Measurements from ENCODE around the gene ABHD2. TPM values are rescaled to one million over a fixed set of nuclear protein-coding genes. Genes with fewer than 3 reads are reported as not detected.
"Not testable (repeated sequence)": the region's sequence is repeated elsewhere in the genome, so short reads cannot be mapped to it uniquely, and the experiment has no call there.

The ABHD2 gene
- polyA plus RNA-seq, 1 experiment: 69.6 TPM

- H3K4me3 ChIP-seq (ENCODE audit: low read depth, low read length): no peak overlapping the region
- DNase-seq (ENCODE audit: low read depth): no peak
- POLR2A ChIA-PET: interaction anchor here (0.6 to 0.7 kb wide), 3 partner anchors 9 to 261 kb away, joined by 4 to 6 read pairs (median 4); no protein-coding TSS in a partner anchor
- H3K27me3 ChIP-seq (ENCODE audit: control insufficient read depth, insufficient read depth, low read length): no peaks in the 10 kb centered on the region
- CTCF ChIA-PET: interaction anchor here (0.6 to 4.3 kb wide), 24 partner anchors 9 to 224 kb away, joined by 3 to 37 read pairs (median 4); partner anchors contain the start of gene ABHD2
- peak; percentile 75 for TF ChIP-seq CTCF (IDR thresholded peaks at IDR 0.05; ENCODE audit: insufficient read depth, low read depth, low read length)
- peaks cover 2% of the 10 kb centered on the region for H3K36me3 ChIP-seq (ENCODE audit: control insufficient read depth, insufficient read depth, low read length)
Measured at GRCh38 chr15:89129123-89129815, 41.0 kb downstream of the ABHD2 start.

GRCh38 chr15:89129816-89130134 is 41.5 kb downstream of the ABHD2 start:
- POLR2A ChIA-PET: interaction anchor here (0.6 to 0.7 kb wide), 3 partner anchors 9 to 261 kb away, joined by 4 to 6 read pairs (median 4); no protein-coding TSS in a partner anchor
- no peaks in the 10 kb centered on the region for H3K27me3 ChIP-seq (ENCODE audit: control insufficient read depth, insufficient read depth, low read length)
- CTCF ChIA-PET: interaction anchor here (0.6 to 4.3 kb wide), 20 partner anchors 8 to 77 kb away, joined by 3 to 37 read pairs (median 5); partner anchors contain the start of gene ABHD2
- no peak for TF ChIP-seq CTCF (IDR thresholded peaks at IDR 0.05; ENCODE audit: insufficient read depth, low read depth, low read length)
- H3K36me3 ChIP-seq (ENCODE audit: control insufficient read depth, insufficient read depth, low read length): peaks cover 2% of the 10 kb centered on the region
- no peak for DNase-seq (ENCODE audit: low read depth)
- H3K4me3 ChIP-seq (ENCODE audit: low read depth, low read length): no peak overlapping the region

DNA sequence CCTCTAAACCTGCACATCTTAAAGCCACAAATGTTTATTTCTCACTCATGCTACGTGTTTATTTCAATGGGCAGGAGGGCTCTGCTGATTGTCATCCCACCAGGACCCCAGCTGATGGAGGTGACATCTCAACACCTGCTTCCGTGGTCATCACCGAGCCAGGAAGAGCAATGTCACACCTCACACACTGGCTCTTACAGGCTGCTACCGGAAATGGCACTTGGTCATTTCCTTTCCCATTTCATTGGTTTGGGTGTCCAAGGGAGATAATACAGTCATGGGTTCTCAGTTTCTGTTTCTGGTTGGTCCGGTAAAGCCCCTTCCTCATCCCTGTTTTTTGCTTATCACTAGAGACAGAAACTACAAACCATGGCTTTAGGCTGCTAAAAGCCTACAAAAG is 41.9 kb downstream of the ABHD2 start:
- CTCF ChIA-PET: interaction anchor here (0.6 to 4.3 kb wide), 22 partner anchors 8 to 226 kb away, joined by 3 to 37 read pairs (median 4); partner anchors contain the start of gene ABHD2
- POLR2A ChIA-PET: interaction anchor here (0.7 kb wide), 1 partner anchor 260 kb away, joined by 6 read pairs; no protein-coding TSS in a partner anchor
- no peak for DNase-seq (ENCODE audit: low read depth)
- Histone ChIP-seq H3K4me3 (ENCODE audit: low read depth, low read length) (no peak overlapping the region), H3K27me3 (ENCODE audit: control insufficient read depth, insufficient read depth, low read length) (no peaks in the 10 kb centered on the region), H3K36me3 (ENCODE audit: control insufficient read depth, insufficient read depth, low read length) (peaks cover 2% of the 10 kb centered on the region)
- TF ChIP-seq CTCF (IDR thresholded peaks at IDR 0.05; ENCODE audit: insufficient read depth, low read depth, low read length): no peak

GRCh38 chr15:89131731-89132130 is 43.5 kb downstream of the ABHD2 start:
- no peak for DNase-seq (ENCODE audit: low read depth)
- CTCF ChIA-PET: interaction anchor here (0.6 to 2.3 kb wide), 4 partner anchors 11 to 74 kb away, joined by 3 to 8 read pairs (median 5); no protein-coding TSS in a partner anchor
- Histone ChIP-seq H3K27me3 (ENCODE audit: control insufficient read depth, insufficient read depth, low read length) (no peaks in the 10 kb centered on the region), H3K36me3 (ENCODE audit: control insufficient read depth, insufficient read depth, low read length) (peaks cover 2% of the 10 kb centered on the region), H3K4me3 (ENCODE audit: low read depth, low read length) (no peak overlapping the region)
- no peak for TF ChIP-seq CTCF (IDR thresholded peaks at IDR 0.05; ENCODE audit: insufficient read depth, low read depth, low read length)
- POLR2A ChIA-PET: no interaction called here

- CTCF ChIA-PET: interaction anchor here (0.7 to 2.3 kb wide), 6 partner anchors 12 to 1058 kb away, joined by 3 to 8 read pairs (median 4); no protein-coding TSS in a partner anchor
Measured at GRCh38 chr15:89132611-89133507, 44.6 kb downstream of the ABHD2 start.

DNA sequence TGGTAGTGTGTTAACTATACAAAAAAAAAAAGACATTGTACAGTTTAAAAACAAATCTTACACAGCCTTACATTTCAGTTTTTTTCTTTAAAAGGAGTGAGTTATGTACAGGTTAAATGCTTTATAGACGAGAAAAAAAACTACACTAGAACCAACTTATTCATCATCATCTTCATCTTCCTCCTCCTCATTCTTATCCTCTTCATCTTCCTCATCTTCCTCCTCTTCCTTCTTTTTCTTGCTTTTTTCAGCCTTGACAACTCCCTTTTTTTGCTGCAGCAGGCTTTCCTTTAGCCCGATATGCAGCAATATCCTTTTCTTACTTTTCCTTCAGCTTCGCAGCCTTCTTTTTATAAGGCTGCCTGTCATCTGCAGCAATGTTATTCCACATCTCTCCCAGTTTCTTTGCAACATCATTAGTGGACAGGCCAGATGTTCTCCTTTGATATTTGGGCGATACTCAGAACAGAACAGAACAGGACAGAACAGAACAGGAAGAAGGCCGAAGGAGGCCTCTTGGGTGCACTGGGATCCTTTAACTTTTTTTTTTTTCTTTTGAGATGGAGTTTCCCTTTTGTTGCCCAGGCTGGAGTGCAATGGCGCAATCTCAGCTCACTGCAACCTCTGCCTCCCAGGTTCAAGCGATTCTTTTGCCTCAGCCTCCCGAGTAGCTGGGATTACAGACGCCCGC is 47.3 kb downstream of the ABHD2 start:
- H3K27me3 ChIP-seq (ENCODE audit: control insufficient read depth, insufficient read depth, low read length); POLR2A ChIA-PET; H3K36me3 ChIP-seq (ENCODE audit: control insufficient read depth, insufficient read depth, low read length); DNase-seq (ENCODE audit: low read depth); H3K4me3 ChIP-seq (ENCODE audit: low read depth, low read length): not testable (repeated sequence)
- CTCF ChIA-PET: interaction anchor here (0.7 to 1.6 kb wide), 4 partner anchors 16 to 231 kb away, joined by 3 read pairs; no protein-coding TSS in a partner anchor

More at GRCh38 chr15:89132611-89133507, 44.6 kb downstream of the ABHD2 start:
- H3K4me3 ChIP-seq (ENCODE audit: low read depth, low read length): no peak overlapping the region
- TF ChIP-seq CTCF (IDR thresholded peaks at IDR 0.05; ENCODE audit: insufficient read depth, low read depth, low read length): no peak
- no peaks in the 10 kb centered on the region for H3K27me3 ChIP-seq (ENCODE audit: control insufficient read depth, insufficient read depth, low read length)
- DNase-seq (ENCODE audit: low read depth): no peak
- H3K36me3 ChIP-seq (ENCODE audit: control insufficient read depth, insufficient read depth, low read length): peaks cover 2% of the 10 kb centered on the region
- POLR2A ChIA-PET: no interaction called here
